NCI-H146 treated with DMSO at 0.1 percent for 48 hours (cell line): ENCODE results near the gene PRMT5.
"Not testable (repeated sequence)": the region's sequence is repeated elsewhere in the genome, so short reads cannot be mapped to it uniquely, and the experiment has no call there.

ENCODE experiments used
- DNase-seq: peaks from one replicate; lab custom pipeline; 2025; ENCODE audit not compliant: unreplicated experiment; lab: John Stamatoyannopoulos, UW

Gene PRMT5

GRCh38 chr14:22935156-22935555, 6.0 kb upstream of the PRMT5 start:
- DNase-seq = no peak

- DNase-seq = no peak
These were observed 3.0 kb upstream of the PRMT5 start for GRCh38 chr14:22932146-22932545.

- peak; percentile 61 for DNase-seq
These were observed 787 bp upstream of the PRMT5 start for GRCh38 chr14:22929961-22930364.

- DNase-seq = no peak
These were observed 706 bp downstream of the PRMT5 start for GRCh38 chr14:22928237-22929103.

- DNase-seq = no peak
These were observed 2.9 kb downstream of the PRMT5 start for GRCh38 chr14:22926316-22926715.

- DNase-seq = no peak
These were observed 3.7 kb downstream of the PRMT5 start for GRCh38 chr14:22925513-22925912.

- no peak for DNase-seq
These were observed 5.4 kb downstream of the PRMT5 start for GRCh38 chr14:22923746-22924145.

GRCh38 chr14:22922294-22922693, 6.9 kb downstream of the PRMT5 start:
- no peak for DNase-seq

- DNase-seq = no peak
These were observed 8.5 kb downstream of the PRMT5 start for GRCh38 chr14:22920697-22921096.

- no peak for DNase-seq
These were observed 9.6 kb downstream of the PRMT5 start for GRCh38 chr14:22919601-22919921.

- DNase-seq = peak; percentile 99
These were observed 10.2 kb downstream of the PRMT5 start, which contains the start of gene RBM23 for GRCh38 chr14:22918804-22919600. RBM23 (minus strand) TSS chr14:22919149.

- DNase-seq = no peak
These were observed 13.2 kb downstream of the PRMT5 start for GRCh38 chr14:22915886-22916521.

GRCh38 chr14:22914836-22915235, 14.3 kb downstream of the PRMT5 start:
- DNase-seq = not testable (repeated sequence)

- no peak for DNase-seq
These were observed 18.3 kb downstream of the PRMT5 start for GRCh38 chr14:22910916-22911315.

GRCh38 chr14:22908601-22909000, 20.6 kb downstream of the PRMT5 start:
- DNase-seq = no peak

- no peak for DNase-seq
These were observed 21.7 kb downstream of the PRMT5 start for GRCh38 chr14:22907429-22907828.

GRCh38 chr14:22906073-22906472, 23.1 kb downstream of the PRMT5 start:
- DNase-seq = no peak

GRCh38 chr14:22905627-22906026, 23.5 kb downstream of the PRMT5 start:
- no peak for DNase-seq

- no peak for DNase-seq
These were observed 25.5 kb downstream of the PRMT5 start for GRCh38 chr14:22903742-22904087.

GRCh38 chr14:22901799-22902198, 27.4 kb downstream of the PRMT5 start:
- no peak for DNase-seq

- peak; percentile 37 for DNase-seq
These were observed 28.9 kb downstream of the PRMT5 start for GRCh38 chr14:22900081-22900799.
